ENCODE measurements around the gene ALDOB. TPM values are rescaled to one million over a fixed set of nuclear protein-coding genes. Genes with fewer than 3 reads are reported as not detected.

Gene ALDOB
- total and polyA plus RNA-seq, 2 of the 8 experiments (the other 6 are each of a cell fraction or from before 2014, with no cell fraction given), result not detected

- H2AFZ ChIP-seq (ENCODE audit: low read length), result no peak overlapping the region
- CTCF ChIA-PET (ENCODE audit: partially characterized antibody), result interaction anchor here (0.6 to 2.1 kb wide), 4 partner anchors 10 to 30 kb away, joined by 3 to 7 read pairs (median 5); no protein-coding TSS in a partner anchor
- H3K4ac ChIP-seq (replicated peaks; ENCODE audit: insufficient read length, low read depth, low read length), result no peak overlapping the region
- H4K8ac ChIP-seq (ENCODE audit: extremely low read depth, insufficient read depth, low read length), result no peak overlapping the region
- no peaks in the 10 kb centered on the region for H3K4me1 ChIP-seq (replicated peaks in 1 of 4; ENCODE audit: control insufficient read depth in 3 of 4, insufficient read depth in 4 of 4, low read length in 3 of 4)
- FAIRE-seq (no peak), DNase-seq (ENCODE audit: low read depth in 1 of 2, low spot score in 2 of 2) (no peak)
- no peak overlapping the region for H2AK5ac ChIP-seq (ENCODE audit: low read depth, low read length)
- H3K9me3 ChIP-seq (ENCODE audit: insufficient read depth in 2 of 2, low read depth in 1 of 2, low read length in 1 of 2), result no peaks in the 10 kb centered on the region
- no peak overlapping the region for H2BK120ac ChIP-seq (replicated peaks; ENCODE audit: low read depth, low read length)
- H2BK5ac ChIP-seq (ENCODE audit: low read depth, low read length), result no peak overlapping the region
- H3K4me2 ChIP-seq (ENCODE audit: insufficient read depth in 1 of 2, low read depth in 2 of 2, low read length in 2 of 2), result no peak overlapping the region
- POLR2A ChIA-PET (ENCODE audit: partially characterized antibody), result interaction anchor here (1.9 kb wide), 1 partner anchor 9 kb away, joined by 6 read pairs; no protein-coding TSS in a partner anchor
- no peak overlapping the region for H2BK12ac ChIP-seq (ENCODE audit: low read depth, low read length)
- H3K27me3 ChIP-seq (replicated peaks in 1 of 4; ENCODE audit: control insufficient read depth in 3 of 4, extremely low read depth in 1 of 4, insufficient read depth in 3 of 4, low read length in 3 of 4), result no peaks in the 10 kb centered on the region
- H4K91ac ChIP-seq (replicated peaks; ENCODE audit: insufficient read length, low read length), result no peak overlapping the region
- no peaks in the 10 kb centered on the region for H4K20me1 ChIP-seq (replicated peaks in 1 of 2; ENCODE audit: control insufficient read depth in 1 of 2, insufficient read depth in 2 of 2, low read length in 2 of 2)
- no peaks in the 10 kb centered on the region; the same call in 1 of the 2 replicates for H3K23me2 ChIP-seq (ENCODE audit: low read depth, low read length)
- H2BK15ac ChIP-seq (ENCODE audit: low read length), result no peak overlapping the region
- H3K56ac ChIP-seq (replicated peaks; ENCODE audit: insufficient read length, low read depth, low read length), result no peak overlapping the region
- H3K27ac ChIP-seq (ENCODE audit: low read depth, low read length), result no peak overlapping the region
- H4K5ac ChIP-seq (ENCODE audit: insufficient read length, low read depth, low read length), result no peak overlapping the region
- no peak overlapping the region for H3K18ac ChIP-seq (ENCODE audit: extremely low read depth, low read length)
- no peak overlapping the region for H3K23ac ChIP-seq (ENCODE audit: insufficient read length)
- no peaks in the 10 kb centered on the region for H3K79me1 ChIP-seq (ENCODE audit: low read depth, low read length)
- no peak overlapping the region for H2BK20ac ChIP-seq (ENCODE audit: low read length)
- H3K9ac ChIP-seq (replicated peaks in 1 of 4; ENCODE audit: extremely low read depth in 1 of 4, low read depth in 3 of 4, low read length in 3 of 4), result no peak overlapping the region
- H3K14ac ChIP-seq (ENCODE audit: insufficient read length), result no peak overlapping the region
- H3K79me2 ChIP-seq (ENCODE audit: control insufficient read depth in 1 of 2, insufficient read depth in 2 of 2, low read length in 2 of 2), result no peaks in the 10 kb centered on the region
- H3K36me3 ChIP-seq (ENCODE audit: control insufficient read depth in 2 of 4, insufficient read depth in 4 of 4, low read length in 3 of 4), result no peaks in the 10 kb centered on the region
- WGBS, 2 experiments (ENCODE audit: extremely low coverage in 1 of 2, insufficient coverage in 1 of 2, insufficient read length in 1 of 2, insufficient replicate concordance in 2 of 2, low coverage in 1 of 2, low lambda C conversion rate in 2 of 2, missing lambda C conversion rate in 1 of 2), result 90% methylated on average over 3 of the region's 3 CpGs; no CpG with 5 or more reads in 1 of the 2 experiments
- H3K4me3 ChIP-seq (ENCODE audit: extremely low read depth in 1 of 4, insufficient read depth in 2 of 4, low read depth in 3 of 4, low read length in 4 of 4), result no peak overlapping the region
- TF ChIP-seq SUZ12 (IDR thresholded peaks at IDR 0.05; ENCODE audit: low read length) (no peak), RBBP5 (IDR thresholded peaks at IDR 0.05; ENCODE audit: borderline replicate concordance, low read depth, low read length) (no peak), RFX5 (IDR thresholded peaks at IDR 0.05; ENCODE audit: borderline replicate concordance, low read depth, low read length) (no peak), HDAC2 (IDR thresholded peaks at IDR 0.05; ENCODE audit: borderline replicate concordance in 1 of 2, low read depth in 2 of 2, low read length in 2 of 2) (no peak), YY1 (IDR thresholded peaks at IDR 0.05; ENCODE audit: low read depth, low read length) (no peak), TCF12 (IDR thresholded peaks at IDR 0.05; ENCODE audit: low read depth, low read length) (no peak), SP4 (IDR thresholded peaks at IDR 0.05; ENCODE audit: low read length) (no peak), GTF2F1 (IDR thresholded peaks at IDR 0.05; ENCODE audit: borderline replicate concordance, low read depth, low read length) (no peak), BRCA1 (IDR thresholded peaks at IDR 0.05; ENCODE audit: low read depth, low read length) (no peak)
Measured at GRCh38 chr9:101427957-101428655, 7.5 kb downstream of the ALDOB start.
